ENCODE results near the gene CXCR6. TPM values are rescaled to one million over a fixed set of nuclear protein-coding genes. Genes with fewer than 3 reads are reported as not detected.

The CXCR6 gene
- total RNA-seq, 1 donor from 2014 or later, result not detected

DNA sequence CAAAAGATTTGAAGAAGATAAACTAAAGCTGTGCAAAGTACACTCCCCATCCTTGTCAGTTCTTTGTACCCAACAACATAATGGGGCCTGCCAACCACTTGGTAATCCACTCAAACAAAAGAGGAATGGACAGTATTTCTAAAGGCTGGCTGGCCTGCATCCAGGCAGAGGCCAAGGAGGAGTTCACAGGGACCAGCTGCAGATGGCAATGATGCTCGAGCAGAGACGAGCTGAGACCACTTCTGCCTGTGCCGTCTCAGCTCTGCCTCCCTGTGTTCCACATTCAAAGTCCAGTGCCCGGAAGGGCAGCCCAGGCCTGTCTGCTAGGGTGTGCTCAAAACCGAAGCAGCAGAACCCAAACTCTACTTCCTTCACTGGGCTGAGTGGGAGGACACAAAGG is 14.3 kb downstream of the CXCR6 start:
- Mint-ChIP-seq H3K36me3 (ENCODE audit: insufficient read depth) (peaks cover 15% of the 10 kb centered on the region), H3K4me3 (ENCODE audit: low read depth) (no peak overlapping the region), H3K9me3 (ENCODE audit: low read depth) (no peaks in the 10 kb centered on the region), H3K4me1 (ENCODE audit: low read depth) (no peaks in the 10 kb centered on the region), H3K27ac (no peak overlapping the region), H3K27me3 (no peaks in the 10 kb centered on the region)
- no peak for DNase-seq (ENCODE audit: low spot score, unreplicated experiment)
- TF ChIP-seq CTCF (IDR thresholded peaks at IDR 0.05; ENCODE audit: unreplicated experiment), result no peak

- Mint-ChIP-seq H3K9me3 (ENCODE audit: low read depth) (no peaks in the 10 kb centered on the region), H3K27ac (no peak overlapping the region), H3K36me3 (ENCODE audit: insufficient read depth) (peaks cover 16% of the 10 kb centered on the region), H3K27me3 (no peaks in the 10 kb centered on the region), H3K4me3 (ENCODE audit: low read depth) (no peak overlapping the region), H3K4me1 (ENCODE audit: low read depth) (no peaks in the 10 kb centered on the region)
- TF ChIP-seq CTCF (IDR thresholded peaks at IDR 0.05; ENCODE audit: unreplicated experiment), result no peak
- no peak for DNase-seq (ENCODE audit: low spot score, unreplicated experiment)
Measured at GRCh38 chr3:45958321-45958791, 15.1 kb downstream of the CXCR6 start.

DNA sequence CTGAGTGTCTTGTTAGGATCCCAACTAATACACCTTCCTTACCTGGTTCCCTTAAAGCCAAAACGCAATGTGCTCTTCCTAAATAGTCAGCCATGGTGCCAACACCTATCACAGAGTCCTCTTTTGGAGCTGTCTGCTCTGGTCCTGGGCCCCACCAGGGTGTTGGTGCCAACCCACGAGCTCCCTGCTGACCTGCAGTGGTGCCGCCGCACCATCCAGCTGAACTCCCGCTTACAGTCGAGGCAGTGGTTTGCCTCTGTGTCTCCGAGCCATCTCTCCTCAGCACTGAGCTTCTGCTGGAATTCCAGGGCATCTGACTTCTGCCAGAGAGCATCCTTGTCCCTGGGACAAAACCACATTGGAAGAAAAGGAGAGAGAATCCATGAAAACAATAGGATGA is 15.9 kb downstream of the CXCR6 start:
- Mint-ChIP-seq H3K9me3 (ENCODE audit: low read depth) (no peaks in the 10 kb centered on the region), H3K4me1 (ENCODE audit: low read depth) (no peaks in the 10 kb centered on the region), H3K27ac (no peak overlapping the region), H3K4me3 (ENCODE audit: low read depth) (no peak overlapping the region), H3K36me3 (ENCODE audit: insufficient read depth) (peaks cover 16% of the 10 kb centered on the region), H3K27me3 (no peaks in the 10 kb centered on the region)
- TF ChIP-seq CTCF (IDR thresholded peaks at IDR 0.05; ENCODE audit: unreplicated experiment), result no peak
- DNase-seq (ENCODE audit: low spot score, unreplicated experiment), result no peak

- H3K36me3 Mint-ChIP-seq (ENCODE audit: insufficient read depth), result peaks cover 15% of the 10 kb centered on the region
- no peak for TF ChIP-seq CTCF (IDR thresholded peaks at IDR 0.05; ENCODE audit: unreplicated experiment)
- H3K4me3 Mint-ChIP-seq (ENCODE audit: low read depth), result no peak overlapping the region
- H3K27ac Mint-ChIP-seq, result no peak overlapping the region
- no peaks in the 10 kb centered on the region for H3K9me3 Mint-ChIP-seq (ENCODE audit: low read depth)
- H3K27me3 Mint-ChIP-seq, result no peaks in the 10 kb centered on the region
- H3K4me1 Mint-ChIP-seq (ENCODE audit: low read depth), result no peaks in the 10 kb centered on the region
- no peak for DNase-seq (ENCODE audit: low spot score, unreplicated experiment)
Measured at GRCh38 chr3:45960289-45960688, 17.0 kb downstream of the CXCR6 start.

DNA sequence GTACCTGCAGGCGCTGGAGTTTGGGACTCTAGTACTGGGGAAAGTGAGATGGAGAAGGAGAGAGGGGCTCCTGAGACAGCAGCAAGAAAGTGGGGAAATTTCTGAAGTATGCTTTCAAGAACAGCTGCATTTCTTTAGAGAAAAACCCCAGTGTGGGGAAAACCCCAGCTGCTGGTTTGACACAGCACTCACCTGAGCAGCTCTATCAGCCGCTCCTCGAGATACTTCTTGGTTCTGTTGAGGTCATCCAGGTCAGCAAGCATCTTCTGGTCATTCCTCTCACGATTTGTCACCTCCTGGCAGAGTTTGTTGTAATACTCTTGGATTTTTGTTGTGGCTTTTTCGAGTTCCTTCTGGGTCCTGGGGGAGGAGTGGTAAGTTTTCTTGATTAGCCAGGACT is 18.8 kb downstream of the CXCR6 start:
- Mint-ChIP-seq H3K36me3 (ENCODE audit: insufficient read depth) (peaks cover 9% of the 10 kb centered on the region), H3K4me3 (ENCODE audit: low read depth) (no peak overlapping the region), H3K27ac (no peak overlapping the region), H3K9me3 (ENCODE audit: low read depth) (no peaks in the 10 kb centered on the region), H3K27me3 (no peaks in the 10 kb centered on the region), H3K4me1 (ENCODE audit: low read depth) (no peaks in the 10 kb centered on the region)
- no peak for TF ChIP-seq CTCF (IDR thresholded peaks at IDR 0.05; ENCODE audit: unreplicated experiment)
- DNase-seq (ENCODE audit: low spot score, unreplicated experiment), result no peak
